Cardiac muscle cell (in vitro differentiated cells and primary cell): ENCODE data around the gene METTL8. TPM values are rescaled to one million over a fixed set of nuclear protein-coding genes. Genes with fewer than 3 reads are reported as not detected.

Experiments used
- DNase-seq, 2 donors: peaks; one replicate each; pipeline versions ENCODE4 v3.0.0 to v3.0.0-alpha.2; 2010 to 2017; ENCODE audit warnings: low read depth in 1 of 2, low spot score in 1 of 2
- H3K27ac ChIP-seq: fragments of 200-600 bp; sonication (generic); 2 replicates; pipeline ENCODE4 v1.5.1; 2016
- H3K27me3 ChIP-seq: fragments of 200-600 bp; sonication (generic); 2 replicates; pipeline ENCODE4 v1.6.0; 2016; ENCODE audit warnings: control low read depth
- H3K36me3 ChIP-seq: fragments of 200-600 bp; sonication (generic); 2 replicates; pipeline ENCODE4 v1.5.1; 2016; ENCODE audit warnings: control low read depth
- H3K4me1 ChIP-seq: fragments of 200-600 bp; sonication (generic); 2 replicates; pipeline ENCODE4 v1.8.1; 2017; ENCODE audit warnings: low read depth, mild to moderate bottlenecking, mixed run types
- H3K4me3 ChIP-seq: fragments of 200-600 bp; sonication (generic); 2 replicates; pipeline ENCODE4 v1.5.1; 2016; ENCODE audit warnings: mild to moderate bottlenecking
- H3K9me3 ChIP-seq: fragments of 200-600 bp; sonication (generic); 2 replicates; pipeline ENCODE4 v1.5.1; 2017; ENCODE audit warnings: low read depth, mild to moderate bottlenecking, control low read depth
- polyA plus RNA-seq: library from polyadenylated mRNA; unstranded; fragments of >200 nt; fragmentation: Nextera tagmentation; extraction: Ambion mirVana; gene quantifications from 2 replicates; pipeline ENCODE4 v1.2.1, GENCODE V29; 2016
- total RNA-seq: library from RNA; depleted of rRNA; stranded (reverse); fragments of >200 nt; gene quantifications from 2 replicates; pipeline ENCODE4 v1.2.3, GENCODE V29; 2016
- TF ChIP-seq, protein P1 (sequence below): IDR thresholded peaks from 2 replicates; pipeline ENCODE4 v1.5.1; 2012; ENCODE audit warnings: low read depth, mild to moderate bottlenecking, low read length

The METTL8 gene
- total and polyA plus RNA-seq, 2 experiments from 2014 or later = 12.4 to 15.5 TPM

DNA sequence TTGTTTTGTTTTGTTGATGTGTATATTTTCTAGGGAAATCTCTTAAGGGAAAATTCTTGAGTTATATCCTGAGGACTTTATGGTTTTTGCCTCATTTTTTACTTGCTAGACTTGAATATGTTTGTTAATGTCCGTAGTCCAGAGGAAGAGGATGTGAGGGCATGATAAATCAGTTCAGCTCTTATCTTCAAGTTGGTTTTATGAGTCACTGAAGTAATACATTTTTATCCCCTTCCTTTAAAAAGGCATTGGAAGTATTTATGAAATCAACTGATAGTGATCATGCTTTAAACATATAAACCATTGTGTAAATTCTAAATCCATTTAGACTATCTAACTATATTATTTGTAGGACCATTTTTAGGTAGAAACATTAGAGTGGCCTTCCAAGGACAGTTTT lies 44.6 kb upstream of the METTL8 start:
- Histone ChIP-seq H3K36me3 (peaks cover 12% of the 10 kb centered on the region), H3K9me3 (no peaks in the 10 kb centered on the region), H3K4me3 (no peak overlapping the region), H3K4me1 (no peaks in the 10 kb centered on the region), H3K27me3 (no peaks in the 10 kb centered on the region), H3K27ac (no peak overlapping the region)
- DNase-seq = peak in 1 of 2 donors; percentile 44
- TF ChIP-seq, protein P1, sequence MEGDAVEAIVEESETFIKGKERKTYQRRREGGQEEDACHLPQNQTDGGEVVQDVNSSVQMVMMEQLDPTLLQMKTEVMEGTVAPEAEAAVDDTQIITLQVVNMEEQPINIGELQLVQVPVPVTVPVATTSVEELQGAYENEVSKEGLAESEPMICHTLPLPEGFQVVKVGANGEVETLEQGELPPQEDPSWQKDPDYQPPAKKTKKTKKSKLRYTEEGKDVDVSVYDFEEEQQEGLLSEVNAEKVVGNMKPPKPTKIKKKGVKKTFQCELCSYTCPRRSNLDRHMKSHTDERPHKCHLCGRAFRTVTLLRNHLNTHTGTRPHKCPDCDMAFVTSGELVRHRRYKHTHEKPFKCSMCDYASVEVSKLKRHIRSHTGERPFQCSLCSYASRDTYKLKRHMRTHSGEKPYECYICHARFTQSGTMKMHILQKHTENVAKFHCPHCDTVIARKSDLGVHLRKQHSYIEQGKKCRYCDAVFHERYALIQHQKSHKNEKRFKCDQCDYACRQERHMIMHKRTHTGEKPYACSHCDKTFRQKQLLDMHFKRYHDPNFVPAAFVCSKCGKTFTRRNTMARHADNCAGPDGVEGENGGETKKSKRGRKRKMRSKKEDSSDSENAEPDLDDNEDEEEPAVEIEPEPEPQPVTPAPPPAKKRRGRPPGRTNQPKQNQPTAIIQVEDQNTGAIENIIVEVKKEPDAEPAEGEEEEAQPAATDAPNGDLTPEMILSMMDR = no peak

DNA sequence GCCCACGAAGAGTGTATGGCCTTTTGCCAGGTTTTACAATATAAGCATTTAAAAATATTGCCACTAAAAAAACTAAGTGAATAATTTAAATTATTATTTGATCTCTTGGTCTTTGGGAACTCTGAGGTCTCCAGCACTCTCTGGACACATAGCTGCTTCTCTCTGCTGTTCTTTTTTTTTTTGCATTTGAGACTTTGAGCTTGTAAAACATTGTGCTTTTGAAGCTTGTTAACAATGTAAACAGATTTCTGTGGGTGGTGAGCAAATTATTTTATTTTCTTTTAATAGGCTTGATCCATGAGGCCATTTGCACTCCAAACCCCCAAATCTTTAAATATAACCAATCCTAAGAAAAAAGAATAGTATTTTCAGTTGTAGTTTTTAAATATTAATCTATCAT lies 42.2 kb upstream of the METTL8 start:
- H3K9me3 ChIP-seq = no peaks in the 10 kb centered on the region
- H3K27ac ChIP-seq = no peak overlapping the region
- no peak overlapping the region for H3K4me3 ChIP-seq
- H3K27me3 ChIP-seq = no peaks in the 10 kb centered on the region
- no peaks in the 10 kb centered on the region for H3K4me1 ChIP-seq
- peaks cover 25% of the 10 kb centered on the region for H3K36me3 ChIP-seq
- TF ChIP-seq, protein P1 = no peak
- DNase-seq = no peak

DNA sequence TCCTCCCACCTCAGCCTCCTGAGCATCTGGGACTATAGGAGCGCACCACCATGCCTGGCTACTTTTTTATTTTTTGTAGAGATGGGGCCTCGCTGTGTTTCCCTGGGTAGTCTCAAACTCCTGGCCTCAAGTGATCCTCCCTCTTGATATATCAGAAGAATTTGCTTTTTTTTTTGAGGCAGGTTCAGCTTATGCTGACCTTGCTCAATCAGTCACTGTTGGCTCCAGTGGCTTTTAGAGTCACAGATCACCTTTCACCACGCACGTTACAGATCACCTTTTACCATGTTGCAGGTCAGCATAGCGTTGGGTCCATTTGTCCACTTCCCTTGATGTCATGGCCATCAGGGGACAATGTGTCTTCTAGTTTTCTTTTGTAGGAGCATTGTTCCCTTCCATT lies 36.3 kb upstream of the METTL8 start:
- DNase-seq = no peak
- Histone ChIP-seq H3K27me3 (no peaks in the 10 kb centered on the region), H3K27ac (no peak overlapping the region), H3K4me3 (no peak overlapping the region), H3K36me3 (peaks cover 23% of the 10 kb centered on the region), H3K9me3 (no peaks in the 10 kb centered on the region), H3K4me1 (no peaks in the 10 kb centered on the region)
- TF ChIP-seq, protein P1 = no peak

DNA sequence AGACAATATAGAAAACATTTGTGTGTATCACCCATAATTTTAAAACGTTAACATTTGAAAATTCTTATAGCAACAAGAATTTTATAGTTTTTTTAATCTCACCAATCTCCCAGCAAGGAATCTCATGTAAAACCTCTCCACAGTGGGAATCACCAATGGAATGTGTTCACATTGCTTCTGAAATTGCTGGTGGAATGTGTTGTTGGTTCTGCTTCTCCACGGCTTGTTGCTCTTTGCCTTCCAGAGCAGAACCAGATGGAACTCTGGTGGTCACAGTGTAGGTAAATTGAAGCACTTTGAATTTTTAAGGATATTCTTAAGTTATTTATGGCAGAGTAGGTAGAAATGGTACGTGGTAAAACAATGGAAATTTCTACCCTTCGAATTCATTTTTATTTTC lies 35.4 kb upstream of the METTL8 start:
- no peaks in the 10 kb centered on the region for H3K9me3 ChIP-seq
- no peaks in the 10 kb centered on the region for H3K27me3 ChIP-seq
- no peaks in the 10 kb centered on the region for H3K4me1 ChIP-seq
- no peak for DNase-seq
- peaks cover 23% of the 10 kb centered on the region for H3K36me3 ChIP-seq
- TF ChIP-seq, protein P1 = no peak
- no peak overlapping the region for H3K4me3 ChIP-seq
- H3K27ac ChIP-seq = no peak overlapping the region

DNA sequence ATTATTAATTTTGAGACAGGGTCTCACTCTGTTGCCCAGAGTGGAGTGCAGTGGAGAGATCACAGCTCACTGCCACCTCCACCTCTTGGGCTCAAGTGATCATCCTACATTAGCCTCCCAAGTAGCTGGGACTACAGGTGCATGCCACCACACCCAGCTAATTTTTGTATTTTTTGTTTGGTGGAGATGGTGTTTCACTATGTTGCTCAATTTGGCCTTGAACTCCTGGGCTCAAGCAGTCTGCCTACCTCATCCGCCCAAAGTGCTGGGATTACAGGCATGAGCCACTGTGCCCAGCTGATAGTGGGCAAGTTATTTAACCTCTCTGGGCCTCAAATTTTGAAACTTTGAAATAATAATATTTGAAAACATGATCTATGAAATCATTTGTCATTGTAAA lies 26.7 kb upstream of the METTL8 start:
- Histone ChIP-seq H3K36me3 (peaks cover 7% of the 10 kb centered on the region), H3K27me3 (no peaks in the 10 kb centered on the region), H3K9me3 (no peaks in the 10 kb centered on the region), H3K4me3 (no peak overlapping the region), H3K4me1 (no peaks in the 10 kb centered on the region), H3K27ac (no peak overlapping the region)
- DNase-seq = no peak
- TF ChIP-seq, protein P1 = no peak

DNA sequence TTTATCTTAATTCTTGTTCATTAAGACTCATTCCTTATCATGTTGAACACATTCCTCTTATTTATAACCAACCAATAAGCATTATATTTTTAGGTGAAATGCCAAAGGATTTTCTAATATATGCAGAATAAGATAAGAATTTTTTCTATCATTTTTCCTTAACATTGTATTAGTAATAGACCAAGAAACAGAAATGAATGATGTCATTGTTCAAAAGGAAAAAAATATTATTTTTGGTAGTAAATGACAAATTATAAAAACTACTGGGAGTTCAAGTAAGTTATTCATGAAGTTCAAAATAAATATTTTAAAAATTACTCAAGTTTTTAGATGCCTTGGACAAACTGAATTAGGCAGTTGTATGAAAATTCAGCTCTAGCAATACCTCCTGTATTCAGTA lies 25.7 kb upstream of the METTL8 start:
- Histone ChIP-seq H3K36me3 (peaks cover 11% of the 10 kb centered on the region), H3K4me1 (no peaks in the 10 kb centered on the region), H3K4me3 (no peak overlapping the region), H3K9me3 (no peaks in the 10 kb centered on the region), H3K27ac (no peak overlapping the region), H3K27me3 (no peaks in the 10 kb centered on the region)
- DNase-seq = no peak
- TF ChIP-seq, protein P1 = no peak
